Midbrain (tissue), 1 donor: Measurements from ENCODE around the gene GNPTG.
A peak's percentile ranks its signal among the peaks of the same experiment; 100 is the strongest.

ENCODE experiments used
- DNase-seq: peaks from one replicate; lab custom pipeline; 2025; lab: John Stamatoyannopoulos, UW

Gene GNPTG

GRCh38 chr16:1394367-1394951 is 42.7 kb downstream of the GNPTG start:
- no peak for DNase-seq

GRCh38 chr16:1395444-1396031 is 43.8 kb downstream of the GNPTG start:
- no peak for DNase-seq

GRCh38 chr16:1397779-1398178 is 46.0 kb downstream of the GNPTG start:
- no peak for DNase-seq

DNA sequence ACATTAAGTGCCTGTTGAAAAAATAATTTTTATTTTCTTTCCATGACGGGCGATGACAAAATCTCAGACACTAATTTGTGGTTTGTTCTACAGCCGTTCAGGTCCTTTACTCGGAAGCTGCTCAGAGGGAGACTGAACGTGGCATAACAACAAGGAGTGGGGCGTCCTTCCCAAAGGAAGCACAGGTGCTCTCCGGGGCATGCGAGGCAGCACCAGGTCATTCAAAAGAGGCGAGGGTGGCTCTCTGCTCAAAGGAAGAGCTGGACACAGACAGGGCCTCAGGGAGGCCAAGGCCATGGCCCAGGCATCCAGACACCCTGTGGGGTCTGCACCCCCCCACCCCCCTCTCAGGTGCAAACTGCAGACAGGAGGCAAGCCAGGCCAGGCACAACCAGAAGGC is 46.6 kb downstream of the GNPTG start:
- DNase-seq = no peak

DNA sequence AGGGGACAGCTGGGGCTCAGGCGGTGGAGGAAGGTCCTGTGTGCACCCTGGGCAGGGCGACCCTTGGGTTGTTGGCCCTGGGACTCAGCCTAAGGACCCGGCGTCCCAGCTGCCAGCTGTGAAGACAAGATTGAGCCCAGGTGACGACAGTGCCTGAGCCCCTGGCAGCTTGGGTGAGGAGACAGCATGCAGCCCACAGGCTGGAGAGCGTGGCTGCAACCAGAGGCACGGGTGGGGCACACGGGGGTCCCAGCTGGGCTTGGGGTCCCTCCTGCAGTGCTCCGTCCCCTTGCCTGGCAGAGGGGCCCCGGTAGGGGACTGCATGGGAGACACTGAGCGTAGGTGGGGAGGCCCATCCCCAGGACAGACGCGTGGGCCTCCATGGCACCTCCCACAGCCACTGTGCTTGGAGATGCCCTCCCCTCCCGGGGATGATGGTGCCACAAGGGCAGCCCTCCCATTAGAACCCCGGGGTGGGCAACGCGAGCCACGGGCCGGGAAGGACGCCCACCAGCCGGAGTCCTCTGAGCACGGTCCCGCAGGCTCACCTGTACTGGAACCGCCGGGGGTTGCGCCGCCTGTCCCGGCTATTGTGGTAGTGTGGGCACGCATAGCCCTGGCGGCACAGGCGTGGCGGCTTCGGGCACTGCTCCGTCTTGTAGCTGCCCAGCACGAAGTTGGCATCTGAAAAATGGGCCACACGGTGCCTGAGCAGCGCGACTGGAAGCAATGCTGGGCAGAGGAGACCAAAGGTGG is 47.3 kb downstream of the GNPTG start:
- DNase-seq = no peak

- no peak for DNase-seq
These were observed 49.5 kb downstream of the GNPTG start for GRCh38 chr16:1401061-1401757.

DNA sequence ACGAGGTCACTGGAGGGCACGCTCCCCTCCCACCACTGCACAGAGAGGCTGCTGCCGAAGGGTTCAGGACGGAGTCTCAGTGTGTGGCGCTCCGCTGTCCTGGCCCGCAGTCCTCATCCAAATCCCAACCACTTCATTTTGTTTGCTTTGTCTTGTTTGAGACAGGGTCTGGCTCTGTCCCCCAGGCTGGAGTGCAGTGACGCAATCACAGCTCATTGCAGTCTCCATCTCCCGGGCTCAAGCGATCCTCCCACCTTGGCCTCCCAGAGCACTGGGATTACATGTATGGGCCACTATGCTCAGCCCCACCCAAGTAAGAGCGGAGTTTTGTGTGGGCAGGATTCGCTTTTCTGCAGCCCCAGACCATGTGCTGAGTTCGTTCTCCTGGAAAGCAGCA is 50.0 kb downstream of the GNPTG start:
- DNase-seq = no peak

- DNase-seq = no peak
These were observed 51.3 kb downstream of the GNPTG start for GRCh38 chr16:1403036-1403435.

DNA sequence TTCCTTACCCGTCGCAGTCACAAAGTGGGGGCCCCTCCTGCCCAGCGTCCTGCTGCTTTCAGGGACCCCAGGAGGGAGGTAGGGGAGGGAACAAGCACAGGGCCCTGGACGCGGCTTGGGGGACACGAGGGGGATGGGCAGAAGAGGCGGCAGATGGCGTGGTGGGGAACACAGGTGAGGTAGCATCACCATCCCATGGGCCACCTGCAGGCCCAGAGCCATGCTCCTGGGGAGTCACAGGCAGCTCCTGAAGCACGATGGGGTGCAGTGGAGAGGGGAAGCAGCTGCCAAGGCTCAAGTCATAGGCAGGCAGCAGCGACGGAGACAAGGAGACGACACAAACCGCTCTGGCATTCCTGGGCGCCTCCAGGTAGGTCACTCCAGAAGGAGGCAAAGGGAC is 52.0 kb downstream of the GNPTG start:
- no peak for DNase-seq

- DNase-seq = no peak
These were observed 56.0 kb downstream of the GNPTG start for GRCh38 chr16:1407753-1408152.

- DNase-seq = peak; percentile 96
These were observed 56.6 kb downstream of the GNPTG start for GRCh38 chr16:1408171-1408837.

- DNase-seq = no peak
These were observed 61.1 kb downstream of the GNPTG start for GRCh38 chr16:1412847-1413246.
